Hematopoietic multipotent progenitor cell treated with erythropoietin and hydrocortisone succinate and interleukin-3 and kit ligand, for 8 days (in vitro differentiated cells): Measurements from ENCODE around the gene ESRRB.

Experiments
- DNase-seq: peaks from one replicate; pipeline ENCODE4 v3.0.0-alpha.2; 2015

ESRRB gene

GRCh38 chr14:76352639-76353281 lies 23.2 kb upstream of the ESRRB start:
- peak; percentile 34 for DNase-seq

GRCh38 chr14:76354310-76354709 lies 21.6 kb upstream of the ESRRB start:
- DNase-seq = no peak

GRCh38 chr14:76355771-76356170 lies 20.2 kb upstream of the ESRRB start:
- DNase-seq = no peak

GRCh38 chr14:76371066-76371465 lies 4.9 kb upstream of the ESRRB start:
- no peak for DNase-seq

GRCh38 chr14:76373456-76373855 lies 2.5 kb upstream of the ESRRB start:
- no peak for DNase-seq

- DNase-seq = no peak
These were observed 453 bp upstream of the ESRRB start for GRCh38 chr14:76375484-76375883.

- DNase-seq = no peak
These were observed 506 bp downstream of the ESRRB start for GRCh38 chr14:76376409-76376877.

GRCh38 chr14:76376878-76377734 lies 1.2 kb downstream of the ESRRB start:
- no peak for DNase-seq

GRCh38 chr14:76377735-76378074 lies 1.8 kb downstream of the ESRRB start:
- DNase-seq = no peak

- DNase-seq = no peak
These were observed 5.1 kb downstream of the ESRRB start for GRCh38 chr14:76380991-76381390.

- no peak for DNase-seq
These were observed 6.0 kb downstream of the ESRRB start for GRCh38 chr14:76381817-76382494.

GRCh38 chr14:76382495-76382832 lies 6.5 kb downstream of the ESRRB start:
- DNase-seq = no peak

GRCh38 chr14:76385435-76385834 lies 9.5 kb downstream of the ESRRB start:
- DNase-seq = no peak

- DNase-seq = peak; percentile 67
These were observed 11.2 kb downstream of the ESRRB start for GRCh38 chr14:76386944-76387782.

GRCh38 chr14:76389841-76390240 lies 13.9 kb downstream of the ESRRB start:
- DNase-seq = no peak

- no peak for DNase-seq
These were observed 14.7 kb downstream of the ESRRB start for GRCh38 chr14:76390621-76391020.

- no peak for DNase-seq
These were observed 16.2 kb downstream of the ESRRB start for GRCh38 chr14:76391981-76392690.

- DNase-seq = no peak
These were observed 18.6 kb downstream of the ESRRB start for GRCh38 chr14:76394569-76394968.

- DNase-seq = no peak
These were observed 19.2 kb downstream of the ESRRB start for GRCh38 chr14:76395161-76395560.

- DNase-seq = no peak
These were observed 20.8 kb downstream of the ESRRB start for GRCh38 chr14:76396714-76397187.

GRCh38 chr14:76405627-76406026 lies 29.7 kb downstream of the ESRRB start:
- no peak for DNase-seq
